ENCODE data around the gene GPR161.

DNA sequence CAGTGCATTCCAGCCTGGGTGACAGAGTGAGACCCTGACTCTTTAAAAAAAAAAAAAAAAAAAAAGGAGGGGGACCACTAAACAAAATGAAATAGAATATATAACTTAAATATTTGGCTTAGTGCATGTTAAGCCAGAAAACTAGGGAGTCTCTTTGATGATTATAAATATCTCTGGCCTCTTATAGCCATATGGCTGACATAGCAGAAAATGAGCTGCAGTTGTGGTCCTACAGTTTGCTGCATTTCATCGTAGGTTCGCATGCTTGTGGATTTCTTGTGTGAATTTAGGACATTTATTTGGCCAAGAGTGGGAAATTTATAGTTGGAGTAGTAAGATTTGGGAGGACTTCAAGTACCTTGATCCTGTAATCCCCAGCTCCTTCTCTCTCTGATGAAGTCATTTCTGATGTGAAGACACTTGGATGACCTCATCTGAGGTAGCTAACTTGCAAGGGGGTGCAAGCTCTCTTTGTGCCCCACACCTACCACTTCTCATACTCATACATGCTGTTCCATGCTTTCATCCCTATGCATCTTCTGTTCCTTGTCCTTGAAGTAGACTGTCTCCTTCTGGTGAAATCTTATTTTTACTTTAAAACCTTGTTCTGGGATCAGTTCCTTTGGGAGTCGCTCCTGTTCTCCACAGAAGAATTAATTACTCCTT, 35.7 kb upstream of the GPR161 start:
- TF ChIP-seq CTCF (optimal IDR thresholded peaks at IDR 0.05 in 1 of 3, IDR thresholded peaks at IDR 0.05 in 1 of 3, conservative IDR thresholded peaks at IDR 0.05 in 1 of 3; ENCODE audit: extremely low read depth in 1 of 3, insufficient read depth in 2 of 3, low read length in 3 of 3) (no peak), EZH2 (IDR thresholded peaks at IDR 0.05; ENCODE audit: low read length) (no peak)
